K562 (cell line): ENCODE data around the gene KNSTRN. TPM values are rescaled to one million over a fixed set of nuclear protein-coding genes. Genes with fewer than 3 reads are reported as not detected.

Source experiments
- ARHGAP35 ChIP-seq: fragments of 450-650 bp; IDR thresholded peaks from 2 replicates; pipeline ENCODE4 v1.6.1; 2018; ENCODE audit not compliant: partially characterized antibody
- ARID2 ChIP-seq: fragments of 450-650 bp; IDR thresholded peaks from 2 replicates; pipeline ENCODE4 v1.6.1; 2017; ENCODE audit warnings: antibody characterized with exemption, mild to moderate bottlenecking
- BRCA1 ChIP-seq, 2 experiments: fragments of 450-650 bp in 1 of 2; sonication (generic) in 1 of 2; formaldehyde crosslinking in 1 of 2; IDR thresholded peaks; 2 replicates each; pipeline versions ENCODE4 v1.5.0 to v1.6.1; 2017 to 2020; ENCODE audit warnings: mild to moderate bottlenecking in 1 of 2, missing genetic modification reagents in 1 of 2
- E2F4 ChIP-seq: sonication (generic); formaldehyde crosslinking; IDR thresholded peaks from 2 replicates; pipeline ENCODE4 v1.8.0; 2022; ENCODE audit warnings: mild to moderate bottlenecking, low read depth, missing genetic modification reagents
- GTF2F1 ChIP-seq: IDR thresholded peaks from 2 replicates; pipeline ENCODE4 v1.6.1; 2011; ENCODE audit warnings: low read depth, low read length, improper control_type of control experiment
- HINFP ChIP-seq: fragments of 450-650 bp; conservative IDR thresholded peaks from 2 replicates; pipeline ENCODE4 v1.6.1; 2016; ENCODE audit warnings: missing genetic modification characterization, low read depth, mild to moderate bottlenecking, control low read depth, missing compliant biosample characterization
- HMG20A ChIP-seq: fragments of 450-650 bp; formaldehyde crosslinking; conservative IDR thresholded peaks from 2 replicates; pipeline ENCODE4 v1.4.0; 2020; ENCODE audit warnings: mild to moderate bottlenecking, mixed read lengths
- HNRNPK ChIP-seq: fragments of 200-400 bp; formaldehyde crosslinking; IDR thresholded peaks from one replicate; pipeline ENCODE4 v1.6.1; 2018; ENCODE audit warnings: mild to moderate bottlenecking, low read depth, low read length; ENCODE audit not compliant: poor library complexity, severe bottlenecking
- KAT2B ChIP-seq: IDR thresholded peaks from one replicate; pipeline ENCODE4 v1.6.1; 2012; ENCODE audit warnings: low read depth, mild to moderate bottlenecking, control low read depth, inconsistent platforms, low read length, moderate library complexity
- MYNN ChIP-seq, 2 experiments: sonication (generic); formaldehyde crosslinking in 1 of 2; IDR thresholded peaks; 2 replicates each; pipeline versions ENCODE4 v1.5.0 to v1.6.1; 2016 to 2020; ENCODE audit warnings: antibody characterized with exemption in 1 of 2, missing genetic modification reagents in 1 of 2
- NRF1 ChIP-seq, 2 experiments: fragments of 450-650 bp; IDR thresholded peaks in 1 of 2; conservative IDR thresholded peaks in 1 of 2; 2 replicates each; pipeline ENCODE4 v1.6.1; 2014; ENCODE audit warnings: mild to moderate bottlenecking in 2 of 2
- OTX1 ChIP-seq: fragments of 450-650 bp; formaldehyde crosslinking; IDR thresholded peaks from 2 replicates; pipeline ENCODE4 v1.4.0; 2022; ENCODE audit warnings: mild to moderate bottlenecking
- PYGO2 ChIP-seq: fragments of 450-650 bp; IDR thresholded peaks from 2 replicates; pipeline ENCODE4 v1.6.1; 2016; ENCODE audit warnings: mild to moderate bottlenecking, missing genetic modification characterization, moderate library complexity, missing compliant biosample characterization
- SMAD2 ChIP-seq: fragments of 150-350 bp; IDR thresholded peaks from 2 replicates; pipeline ENCODE4 v1.6.1; 2014; ENCODE audit warnings: low read depth, mild to moderate bottlenecking, low read length
- SMAD4 ChIP-seq: fragments of 250-450 bp; sonication (Bioruptor Pico); conservative IDR thresholded peaks from 2 replicates; pipeline ENCODE4 v1.8.0; 2021; ENCODE audit warnings: inconsistent platforms, mild to moderate bottlenecking, moderate library complexity
- SP1 ChIP-seq: sonication (generic); formaldehyde crosslinking; IDR thresholded peaks from 2 replicates; pipeline ENCODE4 v1.8.1; 2022; ENCODE audit warnings: mild to moderate bottlenecking, missing genetic modification reagents
- SP2 ChIP-seq: IDR thresholded peaks from 2 replicates; pipeline ENCODE4 v1.6.1; 2011; ENCODE audit warnings: mild to moderate bottlenecking, low read depth, low read length, moderate library complexity; ENCODE audit not compliant: poor library complexity, severe bottlenecking; ENCODE audit errors: extremely low read depth
- SRSF7 ChIP-seq: fragments of 200-400 bp; formaldehyde crosslinking; optimal IDR thresholded peaks from 2 replicates; pipeline ENCODE3; 2017; ENCODE audit warnings: mild to moderate bottlenecking, low read depth, low read length
- STAG1 ChIP-seq: sonication (generic); formaldehyde crosslinking; IDR thresholded peaks from 2 replicates; pipeline ENCODE4 v1.5.0; 2020; ENCODE audit warnings: missing genetic modification reagents, borderline replicate concordance
- THRA ChIP-seq: fragments of 450-650 bp; IDR thresholded peaks from 2 replicates; pipeline ENCODE4 v1.6.1; 2017; ENCODE audit warnings: mild to moderate bottlenecking, moderate library complexity
- ZNF23 ChIP-seq: fragments of 250-450 bp; sonication (Bioruptor Pico); IDR thresholded peaks from 2 replicates; pipeline ENCODE4 v1.4.0; 2020; ENCODE audit warnings: mild to moderate bottlenecking
- ZNF232 ChIP-seq: sonication (generic); formaldehyde crosslinking; IDR thresholded peaks from 2 replicates; pipeline ENCODE4 v1.8.0; 2022; ENCODE audit warnings: mild to moderate bottlenecking, missing genetic modification reagents
- ZNF785 ChIP-seq: fragments of 250-450 bp; sonication (Bioruptor Pico); IDR thresholded peaks from 2 replicates; pipeline ENCODE4 v1.4.0; 2020; ENCODE audit warnings: mild to moderate bottlenecking
- ZSCAN29 ChIP-seq: fragments of 450-650 bp; IDR thresholded peaks from 2 replicates; pipeline ENCODE4 v1.6.1; 2017
- polyA plus RNA-seq, 8 experiments: library from polyadenylated mRNA; depleted of rRNA in 4 of 8; stranded (reverse) in 5 of 8; unstranded in 3 of 8; fragments of >200 nt; fragmentation: Nextera tagmentation in 2 of 8; fragmentation: Illumina TruSeq in 1 of 8; extraction: Ambion mirVana in 2 of 8; extraction: Trizol in 1 of 8; gene quantifications; 2 replicates each; pipeline versions ENCODE4 v1.2.1 to v1.2.3, GENCODE V29; 2011 to 2014; ENCODE audit warnings: inconsistent platforms in 1 of 8, missing spikeins in 1 of 8
- total RNA-seq, 7 experiments: library from RNA; depleted of rRNA in 6 of 7; stranded (reverse); fragments of >200 nt in 6 of 7; fragmentation: Illumina TruSeq in 2 of 7; extraction: Trizol in 2 of 7; gene quantifications; 2 replicates each; pipeline versions ENCODE4 v1.2.1 to v1.2.3, GENCODE V29; 2011 to 2021; ENCODE audit warnings: low replicate concordance in 1 of 7

Gene KNSTRN
- total and polyA plus RNA-seq, 9 of the 15 experiments (the other 6 are each of a cell fraction or from before 2014, with no cell fraction given) = 48.7 to 88.2 (median 66.3) TPM

- TF ChIP-seq BRCA1 (IDR thresholded peaks at IDR 0.05) (no peak), BRCA1 (CRISPR knock-in tag; IDR thresholded peaks at IDR 0.05) (no peak), STAG1 (CRISPR knock-in tag) (no peak), ZNF23 (CRISPR knock-in tag) (no peak), ZSCAN29 (no peak), NRF1 (conservative IDR thresholded peaks at IDR 0.05 in 1 of 2, IDR thresholded peaks at IDR 0.05 in 1 of 2) (no peak), SP2 (no peak), E2F4 (CRISPR knock-in tag) (no peak), SP1 (CRISPR knock-in tag) (peak; percentile 79; the same call in 1 of the 2 replicates), SMAD2 (no peak), HINFP (0 out of 2 replicates have a peak, but pooled peaks have one; percentile 30), HMG20A (CRISPR knock-in tag) (no peak), ZNF785 (CRISPR knock-in tag) (no peak), SRSF7 (no peak), HNRNPK (no peak), OTX1 (no peak), ARHGAP35 (no peak), KAT2B (no peak), MYNN (IDR thresholded peaks at IDR 0.05) (no peak), MYNN (CRISPR knock-in tag; IDR thresholded peaks at IDR 0.05) (no peak), ARID2 (no peak), THRA (no peak), GTF2F1 (0 out of 2 replicates have a peak, but pooled peaks have one; percentile 70), ZNF232 (no peak), SMAD4 (CRISPR knock-in tag) (0 out of 2 replicates have a peak, but pooled peaks have one; percentile 28), PYGO2 (tag) (no peak)
Measured at GRCh38 chr15:40382580-40383456, at the start of gene KNSTRN (continued).
